Measurements from ENCODE around the gene WDR18. TPM values are rescaled to one million over a fixed set of nuclear protein-coding genes. Genes with fewer than 3 reads are reported as not detected.

WDR18 gene
- total and polyA plus RNA-seq, 4 donors, result 15.5 to 68.8 (median 18.5) TPM

DNA sequence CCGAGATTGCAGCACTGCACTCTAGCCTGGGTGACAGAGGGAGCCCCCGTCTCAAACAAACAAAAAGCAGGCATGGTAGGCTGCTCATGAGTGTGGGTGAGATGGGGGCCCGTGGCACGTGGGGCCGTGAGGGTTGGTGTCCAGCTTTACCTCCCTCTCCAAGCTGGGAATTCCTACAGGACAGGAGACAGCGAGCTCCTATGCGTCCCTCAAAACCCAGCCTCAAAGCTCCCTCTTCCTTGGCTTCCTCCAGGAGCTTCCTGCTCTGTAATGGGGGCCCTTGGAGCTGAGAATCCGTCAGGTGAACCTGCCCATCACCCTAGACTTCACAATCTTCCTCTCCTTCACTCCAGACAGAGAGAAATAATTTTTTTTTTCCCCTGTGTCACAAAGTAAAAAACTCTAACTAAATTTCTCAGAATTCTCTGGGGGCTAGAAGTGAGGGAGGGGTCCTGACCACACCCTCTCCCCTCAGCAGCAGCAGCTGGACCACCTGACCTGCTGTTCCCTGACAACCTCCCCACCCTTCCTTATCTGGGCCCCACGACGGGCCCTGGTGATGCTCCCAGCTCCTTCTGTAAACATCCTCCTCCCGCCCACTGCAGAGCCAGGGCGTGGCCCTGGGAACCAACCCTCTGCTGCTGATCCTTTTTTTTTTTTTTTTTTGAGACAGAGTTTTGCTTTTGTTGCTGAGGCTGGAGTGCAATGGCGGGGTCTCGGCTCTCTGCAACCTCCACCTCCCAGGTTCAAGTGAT is 22.1 kb upstream of the WDR18 start:
- Histone ChIP-seq H3K27me3 (ENCODE audit: control insufficient read depth in 1 of 2, insufficient read depth in 2 of 2, low read length in 1 of 2) (no peaks in the 10 kb centered on the region), H3K4me1 (ENCODE audit: control insufficient read depth in 1 of 2, insufficient read depth in 2 of 2, low read length in 2 of 2) (no peaks in the 10 kb centered on the region), H3K27ac (ENCODE audit: low read depth in 1 of 2, low read length in 2 of 2) (no peak overlapping the region), H3K9me3 (ENCODE audit: control insufficient read depth, low read length) (peaks cover 2% of the 10 kb centered on the region), H3K4me3 (ENCODE audit: low read length in 2 of 2) (no peak overlapping the region), H3K36me3 (ENCODE audit: control insufficient read depth in 1 of 2, insufficient read depth in 2 of 2, low read length in 1 of 2) (no peaks in the 10 kb centered on the region)
- ATAC-seq (ENCODE audit: low FRiP score) (no peak), DNase-seq (no peak)
- intact Hi-C loops (cut with DNase I), result no loop called here
- WGBS, 2 donors, result 85 to 86% methylated on average over 14 of the region's 14 CpGs

DNA sequence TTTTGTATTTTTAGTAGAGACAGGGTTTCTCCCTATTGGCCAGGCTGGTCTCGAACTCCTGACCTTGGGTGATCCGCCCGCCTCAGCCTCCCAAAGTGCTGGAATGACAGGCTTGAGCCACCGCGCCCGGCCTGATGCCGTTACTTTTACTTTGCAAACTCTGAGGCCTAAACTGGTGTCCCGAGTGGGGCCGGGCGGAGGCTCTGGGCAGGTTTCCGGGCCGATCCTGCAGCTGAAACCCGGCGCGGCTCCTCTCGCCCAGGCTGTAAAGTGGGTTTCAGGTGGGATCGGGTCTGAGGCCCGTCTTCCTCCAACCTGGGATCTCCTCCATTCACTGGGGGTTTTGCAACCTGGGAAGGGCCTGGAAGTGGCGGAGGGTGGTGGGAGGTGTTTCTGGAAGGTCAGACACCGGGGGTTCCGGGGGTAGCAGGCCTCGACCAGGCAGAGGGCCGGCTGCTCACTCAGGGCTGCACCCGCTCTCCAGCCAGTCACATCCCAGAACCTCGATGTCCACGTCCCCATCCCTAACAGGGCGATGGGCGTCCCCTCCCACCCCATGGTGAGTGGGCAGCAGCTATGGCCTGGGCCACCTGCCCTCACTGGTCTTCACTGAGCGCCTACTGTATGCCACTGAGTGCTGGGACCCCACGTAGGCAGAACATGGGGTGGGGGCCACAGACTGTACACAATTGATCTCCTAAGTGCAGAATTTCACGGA is 21.3 kb upstream of the WDR18 start:
- DNase-seq, result no peak
- ATAC-seq (ENCODE audit: low FRiP score), result no peak
- no peaks in the 10 kb centered on the region for H3K4me1 ChIP-seq (ENCODE audit: control insufficient read depth in 1 of 2, insufficient read depth in 2 of 2, low read length in 2 of 2)

DNA sequence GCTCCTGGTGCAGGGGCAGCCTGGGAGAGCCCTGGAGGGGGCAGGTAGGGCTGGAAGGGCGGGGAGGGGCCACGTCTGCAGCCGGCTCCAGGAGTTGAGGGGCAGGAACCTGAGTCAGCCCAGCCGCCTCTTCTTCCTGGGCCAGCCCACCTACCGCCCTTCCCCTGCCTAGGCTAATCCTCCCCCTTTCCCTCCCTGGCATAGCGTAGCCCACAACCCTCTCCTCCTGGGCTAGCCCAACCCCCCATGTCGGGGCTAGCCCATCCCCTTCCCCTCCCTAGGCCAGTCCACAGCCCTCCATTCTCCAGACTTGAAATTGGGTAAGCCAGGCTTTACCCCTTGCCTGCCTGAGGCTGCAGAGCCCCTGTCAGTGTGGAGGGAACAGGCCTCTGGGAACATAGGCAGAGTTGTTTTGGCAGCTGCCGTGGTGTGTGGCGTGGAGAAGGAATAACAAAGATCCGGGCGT is 20.6 kb upstream of the WDR18 start:
- no peak overlapping the region for H3K4me3 ChIP-seq (ENCODE audit: low read length in 2 of 2)
- ATAC-seq (ENCODE audit: low FRiP score) (no peak), DNase-seq (no peak)
- H3K9me3 ChIP-seq (ENCODE audit: control insufficient read depth, low read length), result peaks cover 2% of the 10 kb centered on the region
- WGBS, 2 donors, result 85 to 90% methylated on average over 9 to 11 of the region's 11 CpGs
- H3K4me1 ChIP-seq (ENCODE audit: control insufficient read depth in 1 of 2, insufficient read depth in 2 of 2, low read length in 2 of 2), result no peaks in the 10 kb centered on the region
- H3K27ac ChIP-seq (ENCODE audit: low read depth in 1 of 2, low read length in 2 of 2), result no peak overlapping the region
- intact Hi-C loops (cut with DNase I), result no loop called here
- H3K27me3 ChIP-seq (ENCODE audit: control insufficient read depth in 1 of 2, insufficient read depth in 2 of 2, low read length in 1 of 2), result no peaks in the 10 kb centered on the region
- no peaks in the 10 kb centered on the region for H3K36me3 ChIP-seq (ENCODE audit: control insufficient read depth in 1 of 2, insufficient read depth in 2 of 2, low read length in 1 of 2)

More for the DNA sequence above, 21.3 kb upstream of the WDR18 start:
- Histone ChIP-seq H3K9me3 (ENCODE audit: control insufficient read depth, low read length) (peaks cover 2% of the 10 kb centered on the region), H3K27me3 (ENCODE audit: control insufficient read depth in 1 of 2, insufficient read depth in 2 of 2, low read length in 1 of 2) (no peaks in the 10 kb centered on the region), H3K4me3 (ENCODE audit: low read length in 2 of 2) (no peak overlapping the region), H3K27ac (ENCODE audit: low read depth in 1 of 2, low read length in 2 of 2) (no peak overlapping the region), H3K36me3 (ENCODE audit: control insufficient read depth in 1 of 2, insufficient read depth in 2 of 2, low read length in 1 of 2) (no peaks in the 10 kb centered on the region)
- intact Hi-C loops (cut with DNase I), result no loop called here
- 90 to 93% methylated on average over 31 of the region's 31 CpGs for WGBS, 2 donors

DNA sequence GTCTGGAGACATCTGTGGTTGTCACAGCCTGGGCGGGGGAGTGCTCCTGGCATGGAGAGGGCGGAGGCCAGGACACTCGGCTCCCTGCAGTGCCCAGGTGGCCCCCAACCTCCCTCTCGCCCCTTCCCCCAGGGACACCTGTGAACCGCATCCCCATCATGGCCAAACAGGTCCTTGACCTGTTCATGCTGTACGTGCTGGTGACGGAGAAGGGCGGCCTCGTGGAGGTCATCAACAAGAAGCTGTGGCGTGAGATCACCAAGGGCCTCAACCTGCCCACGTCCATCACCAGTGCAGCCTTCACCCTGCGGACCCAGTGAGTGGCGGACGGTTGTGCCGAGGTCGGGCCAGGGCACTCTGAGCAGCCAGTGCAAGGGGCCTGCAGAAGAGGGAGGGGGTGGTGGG is 20.0 kb upstream of the WDR18 start:
- no peaks in the 10 kb centered on the region for H3K36me3 ChIP-seq (ENCODE audit: control insufficient read depth in 1 of 2, insufficient read depth in 2 of 2, low read length in 1 of 2)
- DNase-seq (no peak), ATAC-seq (ENCODE audit: low FRiP score) (no peak)
- intact Hi-C loops (cut with DNase I), result no loop called here
- H3K4me1 ChIP-seq (ENCODE audit: control insufficient read depth in 1 of 2, insufficient read depth in 2 of 2, low read length in 2 of 2), result no peaks in the 10 kb centered on the region
- no peaks in the 10 kb centered on the region for H3K27me3 ChIP-seq (ENCODE audit: control insufficient read depth in 1 of 2, insufficient read depth in 2 of 2, low read length in 1 of 2)
- H3K27ac ChIP-seq (ENCODE audit: low read depth in 1 of 2, low read length in 2 of 2), result no peak overlapping the region
- WGBS, 2 donors, result 95 to 97% methylated on average over 16 of the region's 16 CpGs
- peaks cover 2% of the 10 kb centered on the region for H3K9me3 ChIP-seq (ENCODE audit: control insufficient read depth, low read length)
- no peak overlapping the region for H3K4me3 ChIP-seq (ENCODE audit: low read length in 2 of 2)

DNA sequence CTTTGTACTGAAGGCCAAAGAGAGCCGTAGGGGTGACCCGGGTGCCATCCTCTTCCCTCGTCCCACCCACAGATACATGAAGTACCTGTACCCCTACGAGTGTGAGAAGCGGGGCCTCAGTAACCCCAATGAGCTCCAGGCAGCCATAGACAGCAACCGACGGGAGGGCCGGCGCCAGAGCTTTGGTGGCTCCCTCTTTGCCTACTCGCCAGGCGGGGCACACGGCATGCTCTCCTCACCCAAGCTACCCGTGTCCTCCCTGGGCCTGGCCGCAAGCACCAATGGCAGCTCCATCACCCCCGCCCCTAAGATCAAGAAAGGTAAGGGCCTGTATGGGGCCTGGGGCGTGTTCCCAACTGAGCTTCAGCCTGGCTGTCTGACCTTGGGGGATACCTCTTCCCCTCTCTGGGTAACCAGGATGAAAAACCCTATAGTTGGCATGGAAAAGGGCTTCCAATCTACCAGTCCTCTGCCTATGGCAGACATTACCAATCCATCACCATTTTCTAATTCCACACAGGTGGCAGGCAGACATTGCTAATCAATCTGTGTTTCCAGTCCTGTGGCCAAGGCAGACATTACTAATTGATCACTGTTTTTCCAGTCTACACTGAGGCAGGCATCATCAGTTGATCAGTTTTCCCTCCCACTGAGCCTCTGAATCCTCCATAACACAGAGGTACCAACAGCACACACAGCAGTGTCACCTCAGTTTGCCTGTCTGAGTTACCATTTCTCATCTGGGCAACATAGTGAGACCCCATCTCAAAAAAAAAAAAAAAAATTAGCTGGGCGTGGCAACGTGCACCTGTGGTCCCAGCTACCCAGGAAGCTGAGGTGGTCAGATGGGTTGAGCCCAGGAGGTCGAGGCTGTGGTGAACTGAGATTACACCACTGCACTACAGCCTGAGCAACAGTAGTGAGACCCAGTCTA is 19.1 kb upstream of the WDR18 start:
- Histone ChIP-seq H3K9me3 (ENCODE audit: control insufficient read depth, low read length) (peaks cover 2% of the 10 kb centered on the region), H3K4me3 (ENCODE audit: low read length in 2 of 2) (no peak overlapping the region), H3K27ac (ENCODE audit: low read depth in 1 of 2, low read length in 2 of 2) (no peak overlapping the region), H3K4me1 (ENCODE audit: control insufficient read depth in 1 of 2, insufficient read depth in 2 of 2, low read length in 2 of 2) (no peaks in the 10 kb centered on the region), H3K27me3 (ENCODE audit: control insufficient read depth in 1 of 2, insufficient read depth in 2 of 2, low read length in 1 of 2) (no peaks in the 10 kb centered on the region), H3K36me3 (ENCODE audit: control insufficient read depth in 1 of 2, insufficient read depth in 2 of 2, low read length in 1 of 2) (no peaks in the 10 kb centered on the region)
- 97 to 98% methylated on average over 19 of the region's 19 CpGs for WGBS, 2 donors
- ATAC-seq (ENCODE audit: low FRiP score), result no peak
- intact Hi-C loops (cut with DNase I), result no loop called here
- DNase-seq, result no peak

DNA sequence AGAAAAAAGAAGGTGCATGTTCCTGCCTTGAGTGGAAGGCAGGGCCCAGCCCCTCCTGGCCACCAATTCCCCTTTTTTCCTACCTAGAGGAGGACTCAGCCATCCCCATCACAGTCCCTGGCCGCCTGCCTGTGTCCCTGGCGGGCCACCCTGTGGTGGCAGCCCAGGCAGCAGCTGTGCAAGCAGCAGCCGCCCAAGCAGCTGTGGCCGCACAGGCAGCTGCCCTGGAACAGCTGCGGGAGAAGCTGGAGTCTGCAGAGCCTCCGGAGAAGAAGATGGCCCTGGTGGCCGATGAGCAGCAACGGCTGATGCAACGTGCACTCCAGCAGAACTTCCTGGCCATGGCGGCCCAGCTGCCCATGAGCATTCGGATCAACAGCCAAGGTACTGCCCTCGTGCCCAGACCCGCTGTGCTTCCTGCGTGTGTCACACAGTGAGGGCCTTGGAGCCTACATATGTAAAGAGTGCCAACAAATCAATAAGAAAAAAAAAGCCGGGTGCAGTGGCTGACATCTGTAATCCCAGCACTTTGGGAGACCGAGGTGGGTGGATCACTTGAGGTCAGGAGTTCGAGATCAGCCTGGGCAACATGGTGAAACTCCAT is 17.6 kb upstream of the WDR18 start:
- Histone ChIP-seq H3K27ac (ENCODE audit: low read depth in 1 of 2, low read length in 2 of 2) (no peak overlapping the region), H3K9me3 (ENCODE audit: control insufficient read depth, low read length) (peaks cover 3% of the 10 kb centered on the region), H3K4me1 (ENCODE audit: control insufficient read depth in 1 of 2, insufficient read depth in 2 of 2, low read length in 2 of 2) (no peaks in the 10 kb centered on the region), H3K36me3 (ENCODE audit: control insufficient read depth in 1 of 2, insufficient read depth in 2 of 2, low read length in 1 of 2) (no peaks in the 10 kb centered on the region), H3K4me3 (ENCODE audit: low read length in 2 of 2) (no peak overlapping the region), H3K27me3 (ENCODE audit: control insufficient read depth in 1 of 2, insufficient read depth in 2 of 2, low read length in 1 of 2) (no peaks in the 10 kb centered on the region)
- intact Hi-C loops (cut with DNase I), result no loop called here
- DNase-seq (no peak), ATAC-seq (ENCODE audit: low FRiP score) (no peak)
- 95 to 97% methylated on average over 16 to 17 of the region's 17 CpGs for WGBS, 2 donors

DNA sequence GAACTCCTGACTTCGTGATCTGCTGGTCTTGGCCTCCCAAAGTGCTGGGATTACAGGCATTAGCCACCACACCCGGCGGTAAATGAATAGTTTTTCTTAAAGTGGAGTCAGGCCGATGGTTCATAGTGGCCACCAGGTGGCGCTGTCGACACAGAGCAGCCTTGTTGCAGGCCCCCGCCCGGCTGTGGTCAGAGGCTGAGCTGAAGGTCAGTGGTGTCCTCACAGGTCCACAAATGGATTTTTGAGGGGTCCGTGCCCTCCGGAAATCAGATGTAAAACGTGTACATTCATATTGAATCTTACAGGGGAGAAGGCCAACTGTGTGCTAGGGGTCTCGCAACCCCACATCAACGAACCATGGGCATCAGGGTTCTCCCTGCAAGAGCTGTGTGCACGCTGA is 13.4 kb upstream of the WDR18 start:
- Histone ChIP-seq H3K27me3 (ENCODE audit: control insufficient read depth in 1 of 2, insufficient read depth in 2 of 2, low read length in 1 of 2) (no peaks in the 10 kb centered on the region), H3K27ac (ENCODE audit: low read depth in 1 of 2, low read length in 2 of 2) (no peak overlapping the region), H3K9me3 (ENCODE audit: control insufficient read depth, low read length) (peaks cover 3% of the 10 kb centered on the region), H3K4me1 (ENCODE audit: control insufficient read depth in 1 of 2, insufficient read depth in 2 of 2, low read length in 2 of 2) (no peaks in the 10 kb centered on the region), H3K4me3 (ENCODE audit: low read length in 2 of 2) (no peak overlapping the region), H3K36me3 (ENCODE audit: control insufficient read depth in 1 of 2, insufficient read depth in 2 of 2, low read length in 1 of 2) (no peaks in the 10 kb centered on the region)
- intact Hi-C loops (cut with DNase I), result no loop called here
- DNase-seq, result no peak
- no peak for ATAC-seq (ENCODE audit: low FRiP score)
- WGBS, 2 donors, result 94% methylated on average over 14 of the region's 14 CpGs

DNA sequence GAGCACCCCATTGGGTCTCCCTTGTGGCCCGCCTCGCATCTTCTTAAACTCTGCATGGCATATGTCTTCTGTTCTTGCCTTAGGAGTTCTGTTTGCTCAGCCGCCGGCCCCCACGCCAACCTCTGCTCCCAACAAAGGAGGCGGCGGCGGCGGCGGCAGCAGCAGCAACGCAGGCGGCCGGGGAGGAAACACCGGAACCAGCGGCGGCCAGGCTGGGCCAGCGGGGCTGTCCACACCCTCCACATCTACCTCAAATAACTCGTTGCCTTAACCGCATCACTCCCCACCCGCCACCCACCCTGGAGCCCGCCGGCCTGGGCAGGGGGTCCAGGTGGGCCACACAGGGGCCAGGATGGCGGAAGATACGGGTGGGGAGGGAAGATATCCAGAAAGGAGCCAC is 12.3 kb upstream of the WDR18 start:
- Histone ChIP-seq H3K4me1 (ENCODE audit: control insufficient read depth in 1 of 2, insufficient read depth in 2 of 2, low read length in 2 of 2) (no peaks in the 10 kb centered on the region), H3K36me3 (ENCODE audit: control insufficient read depth in 1 of 2, insufficient read depth in 2 of 2, low read length in 1 of 2) (no peaks in the 10 kb centered on the region), H3K9me3 (ENCODE audit: control insufficient read depth, low read length) (peaks cover 1% of the 10 kb centered on the region), H3K27ac (ENCODE audit: low read depth in 1 of 2, low read length in 2 of 2) (no peak overlapping the region), H3K4me3 (ENCODE audit: low read length in 2 of 2) (no peak overlapping the region), H3K27me3 (ENCODE audit: control insufficient read depth in 1 of 2, insufficient read depth in 2 of 2, low read length in 1 of 2) (no peaks in the 10 kb centered on the region)
- WGBS, 2 donors, result 93 to 96% methylated on average over 24 of the region's 24 CpGs
- intact Hi-C loops (cut with DNase I), result no loop called here
- DNase-seq (no peak), ATAC-seq (ENCODE audit: low FRiP score) (no peak)

All from aorta (tissue), 5 donors.